Measurements from ENCODE around the gene STAT5B. TPM values are rescaled to one million over a fixed set of nuclear protein-coding genes. Genes with fewer than 3 reads are reported as not detected.

STAT5B gene
- total and polyA plus RNA-seq, 2 of the 13 experiments (the other 11 are each of a cell fraction or from before 2014, with no cell fraction given): 21.0 to 42.8 TPM

DNA sequence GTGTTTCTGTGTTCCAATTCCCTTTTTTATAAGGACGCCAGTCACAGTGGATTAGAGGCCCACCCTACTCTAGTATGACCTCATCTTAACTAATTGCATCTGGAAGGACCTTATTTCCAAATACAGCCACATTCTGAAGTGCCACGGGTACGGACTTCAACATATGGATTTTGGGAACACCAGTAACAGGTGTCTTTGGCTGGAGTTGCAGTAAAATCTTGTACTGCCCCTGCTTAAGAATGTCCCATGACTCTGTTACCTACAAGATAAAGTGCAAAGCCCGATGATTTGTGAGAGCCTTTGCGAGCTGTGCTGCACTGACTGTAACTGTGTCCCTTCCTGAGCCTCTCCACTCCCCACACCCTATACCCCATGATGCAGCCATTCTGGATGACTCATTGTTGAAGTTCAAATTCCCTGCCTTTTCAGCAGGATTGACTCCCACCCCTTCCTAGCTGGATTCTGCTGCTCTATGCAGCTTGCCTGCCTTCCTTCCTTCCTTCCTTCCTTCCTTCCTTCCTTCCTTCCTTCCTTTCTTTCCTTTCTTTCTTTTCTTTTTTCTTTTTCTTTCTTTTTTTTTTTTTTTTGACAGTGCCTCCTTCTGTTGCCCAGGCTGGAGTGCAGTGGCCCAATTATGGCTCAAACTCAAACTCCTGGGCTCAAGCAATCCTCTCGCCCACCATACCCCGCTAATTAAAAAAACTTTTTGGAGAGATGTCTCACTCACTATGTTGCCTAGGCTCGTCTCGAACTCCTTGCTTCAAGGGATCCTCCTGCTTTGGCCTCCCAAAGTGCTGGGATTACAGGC lies 93.1 kb downstream of the STAT5B start (continued):
- TF ChIP-seq ZNF138 (CRISPR knock-in tag; IDR thresholded peaks at IDR 0.05; ENCODE audit: low read depth): no peak
- TF ChIP-seq PITX1 (CRISPR knock-in tag; IDR thresholded peaks at IDR 0.05): no peak
- 0 out of 2 replicates have a peak, but pooled peaks have one; percentile 8 for TF ChIP-seq ERF (CRISPR knock-in tag; IDR thresholded peaks at IDR 0.05)
- no peak for TF ChIP-seq MTA3 (CRISPR knock-in tag; IDR thresholded peaks at IDR 0.05)
- TF ChIP-seq SP1 (IDR thresholded peaks at IDR 0.05): no peak
- TF ChIP-seq SP1 (CRISPR knock-in tag; IDR thresholded peaks at IDR 0.05): peak; percentile 23; the same call in 1 of the 2 replicates
- no peak; the same call in 1 of the 2 replicates for TF ChIP-seq ZNF33A (CRISPR knock-in tag; IDR thresholded peaks at IDR 0.05; ENCODE audit: borderline replicate concordance)
- TF ChIP-seq, protein P1, sequence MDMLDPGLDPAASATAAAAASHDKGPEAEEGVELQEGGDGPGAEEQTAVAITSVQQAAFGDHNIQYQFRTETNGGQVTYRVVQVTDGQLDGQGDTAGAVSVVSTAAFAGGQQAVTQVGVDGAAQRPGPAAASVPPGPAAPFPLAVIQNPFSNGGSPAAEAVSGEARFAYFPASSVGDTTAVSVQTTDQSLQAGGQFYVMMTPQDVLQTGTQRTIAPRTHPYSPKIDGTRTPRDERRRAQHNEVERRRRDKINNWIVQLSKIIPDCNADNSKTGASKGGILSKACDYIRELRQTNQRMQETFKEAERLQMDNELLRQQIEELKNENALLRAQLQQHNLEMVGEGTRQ (IDR thresholded peaks at IDR 0.05; ENCODE audit: low read depth, low read length): no peak
- TF ChIP-seq, protein P1 (CRISPR knock-in tag; IDR thresholded peaks at IDR 0.05; ENCODE audit: borderline replicate concordance): no peak
- TF ChIP-seq TBX2 (CRISPR knock-in tag; IDR thresholded peaks at IDR 0.05; ENCODE audit: borderline replicate concordance): no peak
- TF ChIP-seq HDAC6 (IDR thresholded peaks at IDR 0.05; ENCODE audit: low read depth, low read length): no peak
- TF ChIP-seq HOXA5 (CRISPR knock-in tag; IDR thresholded peaks at IDR 0.05): no peak
- TF ChIP-seq, protein P2, sequence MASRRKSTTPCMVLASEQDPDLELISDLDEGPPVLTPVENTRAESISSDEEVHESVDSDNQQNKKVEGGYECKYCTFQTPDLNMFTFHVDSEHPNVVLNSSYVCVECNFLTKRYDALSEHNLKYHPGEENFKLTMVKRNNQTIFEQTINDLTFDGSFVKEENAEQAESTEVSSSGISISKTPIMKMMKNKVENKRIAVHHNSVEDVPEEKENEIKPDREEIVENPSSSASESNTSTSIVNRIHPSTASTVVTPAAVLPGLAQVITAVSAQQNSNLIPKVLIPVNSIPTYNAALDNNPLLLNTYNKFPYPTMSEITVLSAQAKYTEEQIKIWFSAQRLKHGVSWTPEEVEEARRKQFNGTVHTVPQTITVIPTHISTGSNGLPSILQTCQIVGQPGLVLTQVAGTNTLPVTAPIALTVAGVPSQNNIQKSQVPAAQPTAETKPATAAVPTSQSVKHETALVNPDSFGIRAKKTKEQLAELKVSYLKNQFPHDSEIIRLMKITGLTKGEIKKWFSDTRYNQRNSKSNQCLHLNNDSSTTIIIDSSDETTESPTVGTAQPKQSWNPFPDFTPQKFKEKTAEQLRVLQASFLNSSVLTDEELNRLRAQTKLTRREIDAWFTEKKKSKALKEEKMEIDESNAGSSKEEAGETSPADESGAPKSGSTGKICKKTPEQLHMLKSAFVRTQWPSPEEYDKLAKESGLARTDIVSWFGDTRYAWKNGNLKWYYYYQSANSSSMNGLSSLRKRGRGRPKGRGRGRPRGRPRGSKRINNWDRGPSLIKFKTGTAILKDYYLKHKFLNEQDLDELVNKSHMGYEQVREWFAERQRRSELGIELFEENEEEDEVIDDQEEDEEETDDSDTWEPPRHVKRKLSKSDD (CRISPR knock-in tag; IDR thresholded peaks at IDR 0.05; ENCODE audit: low read depth): no peak
- peak; percentile 97 for TF ChIP-seq FOSL2 (CRISPR knock-in tag; IDR thresholded peaks at IDR 0.05)
- TF ChIP-seq ELF3 (CRISPR knock-in tag; IDR thresholded peaks at IDR 0.05): peak; percentile 27; the same call in 1 of the 2 replicates
- no peak for TF ChIP-seq SMAD3 (CRISPR knock-in tag; IDR thresholded peaks at IDR 0.05)
- TF ChIP-seq ARID2 (CRISPR knock-in tag; IDR thresholded peaks at IDR 0.05; ENCODE audit: borderline replicate concordance): no peak
- TF ChIP-seq SOX6 (IDR thresholded peaks at IDR 0.05): no peak
- 0 out of 2 replicates have a peak, but pooled peaks have one; percentile 28 for TF ChIP-seq SOX6 (CRISPR knock-in tag; IDR thresholded peaks at IDR 0.05)
- no peak for TF ChIP-seq ZNF513 (CRISPR knock-in tag; conservative IDR thresholded peaks at IDR 0.05)
- no peak for TF ChIP-seq ZNF709 (CRISPR knock-in tag; IDR thresholded peaks at IDR 0.05)
- TF ChIP-seq MAFK (conservative IDR thresholded peaks at IDR 0.05 in 1 of 2, IDR thresholded peaks at IDR 0.05 in 1 of 2; ENCODE audit: low read length in 2 of 2): peak; percentile 19 to 21; a peak in 2 of 4 replicates
- no peak for TF ChIP-seq MTA1 (CRISPR knock-in tag; IDR thresholded peaks at IDR 0.05; ENCODE audit: borderline replicate concordance)
- TF ChIP-seq SAP130 (CRISPR knock-in tag; IDR thresholded peaks at IDR 0.05; ENCODE audit: low read depth): peak; percentile 70; the same call in 1 of the 2 replicates
